NCI-H146 (cell line): ENCODE measurements around the gene SESTD1.

ENCODE experiments used
- DNase-seq: peaks from one replicate; lab custom pipeline; 2025; lab: John Stamatoyannopoulos, UW

The SESTD1 gene

GRCh38 chr2:179264368-179265081 lies at the start of gene SESTD1:
Gene SESTD1, minus strand, starts transcription at chr2:179264832. Its CDS starts 72,991 bp downstream, at chr2:179191841.
- DNase-seq = peak; percentile 69

- no peak for DNase-seq
Observed at GRCh38 chr2:179313057-179313456, 48.4 kb upstream of the SESTD1 start.

GRCh38 chr2:179311101-179311500 lies 46.5 kb upstream of the SESTD1 start:
- no peak for DNase-seq

- DNase-seq = no peak
Observed at GRCh38 chr2:179307616-179308371, 43.2 kb upstream of the SESTD1 start.

- DNase-seq = no peak
Observed at GRCh38 chr2:179305125-179305524, 40.5 kb upstream of the SESTD1 start.

- DNase-seq = no peak
Observed at GRCh38 chr2:179304424-179304823, 39.8 kb upstream of the SESTD1 start.

- no peak for DNase-seq
Observed at GRCh38 chr2:179302764-179303571, 38.3 kb upstream of the SESTD1 start.

- DNase-seq = no peak
Observed at GRCh38 chr2:179302149-179302548, 37.5 kb upstream of the SESTD1 start.

- no peak for DNase-seq
Observed at GRCh38 chr2:179298666-179299065, 34.0 kb upstream of the SESTD1 start.

- no peak for DNase-seq
Observed at GRCh38 chr2:179297927-179298326, 33.3 kb upstream of the SESTD1 start.

- no peak for DNase-seq
Observed at GRCh38 chr2:179290329-179290728, 25.7 kb upstream of the SESTD1 start.

GRCh38 chr2:179285060-179285459 lies 20.4 kb upstream of the SESTD1 start:
- no peak for DNase-seq

GRCh38 chr2:179277429-179278196 lies 13.0 kb upstream of the SESTD1 start:
- DNase-seq = no peak

GRCh38 chr2:179275253-179276012 lies 10.8 kb upstream of the SESTD1 start:
- peak; percentile 27 for DNase-seq

- no peak for DNase-seq
Observed at GRCh38 chr2:179274749-179275148, 10.1 kb upstream of the SESTD1 start.

- peak; percentile 65 for DNase-seq
Observed at GRCh38 chr2:179273461-179273962, 8.9 kb upstream of the SESTD1 start.

GRCh38 chr2:179272406-179273192 lies 8.0 kb upstream of the SESTD1 start:
- peak; percentile 48 for DNase-seq

- DNase-seq = no peak
Observed at GRCh38 chr2:179270689-179271088, 6.1 kb upstream of the SESTD1 start.

- peak; percentile 90 for DNase-seq
Observed at GRCh38 chr2:179268277-179268925, 3.8 kb upstream of the SESTD1 start.
